GM13977 (cell line): ENCODE data around the gene PLA2G7.

ENCODE experiments used
- DNase-seq: peaks from one replicate; pipeline ENCODE4 v3.0.0; 2012; ENCODE audit warnings: low spot score
- CTCF ChIP-seq: IDR thresholded peaks from 2 replicates; pipeline ENCODE4 v1.5.1; 2012; ENCODE audit warnings: mild to moderate bottlenecking, control low read depth; ENCODE audit not compliant: insufficient read depth; ENCODE audit errors: extremely low read depth, missing control alignments
- in situ Hi-C: fragments of 300-500 bp; cut with MboI; formaldehyde crosslinking; loops from one replicate; pipeline ENCODE4 v1.12.0; 2022; ENCODE audit warnings: low sequenced_read_pairs, low pct_unique_long_range_greater_than_20kb, mixed read lengths, inconsistent platforms; ENCODE audit not compliant: unreplicated experiment

The PLA2G7 gene

GRCh38 chr6:46657642-46658041 lies 77.5 kb downstream of the PLA2G7 start:
- TF ChIP-seq CTCF, result no peak
- in situ Hi-C loops, result no loop called here
- DNase-seq, result no peak

- DNase-seq, result no peak
- no peak for TF ChIP-seq CTCF
- in situ Hi-C loops, result no loop called here
Observed at GRCh38 chr6:46655803-46656202, 79.4 kb downstream of the PLA2G7 start.
